ENCODE measurements around the gene BECN2. TPM values are rescaled to one million over a fixed set of nuclear protein-coding genes. Genes with fewer than 3 reads are reported as not detected.

BECN2 gene
- total RNA-seq (2022; extraction: Qiagen RNA extraction) = not detected in 5 replicates

GRCh38 chr1:241957692-241958494, at the start of gene BECN2:
TSS of gene BECN2 (plus strand) at chr1:241957767. CDS start at chr1:241957767, 0 bp downstream.

GRCh38 chr1:241999026-241999425, 41.5 kb downstream of the BECN2 start, which contains the start of gene MAP1LC3C:
TSS of gene MAP1LC3C (minus strand) at chr1:241999098. CDS start at chr1:241999008, 90 bp downstream.

Other genes with a start within 250 kb of the BECN2 start
- gene EXO1, start 109.6 kb upstream of the BECN2 start, total RNA-seq (2022; extraction: Qiagen RNA extraction) = 21.8 to 28.5 TPM (median 25.3 TPM) in 5 replicates
- 0.11 to 0.35 TPM (median 0.21 TPM) in 4 of 5 replicates, not detected in the other for gene MAP1LC3C, start 41.3 kb downstream of the BECN2 start, total RNA-seq (2022; extraction: Qiagen RNA extraction)

Data from A549 treated with dexamethasone at 1 μM for 4 hours (cell line).